Neural progenitor cell (in vitro differentiated cells): ENCODE results near the gene ZNF550.

Experiments used
- CTCF ChIP-seq: fragments of 200-600 bp; sonication (generic); IDR thresholded peaks from 2 replicates; pipeline ENCODE4 v1.5.1; 2017; ENCODE audit warnings: antibody characterized with exemption, mild to moderate bottlenecking
- EZH2 ChIP-seq: fragments of 200-600 bp; sonication (generic); IDR thresholded peaks from 2 replicates; pipeline ENCODE4 v1.6.1; 2017; ENCODE audit warnings: antibody characterized with exemption, mild to moderate bottlenecking, moderate library complexity
- EZH2phosphoT487 ChIP-seq: fragments of 200-600 bp; sonication (generic); IDR thresholded peaks from 2 replicates; pipeline ENCODE4 v1.6.1; 2017; ENCODE audit warnings: antibody characterized with exemption

- TF ChIP-seq CTCF (no peak), EZH2phosphoT487 (no peak), EZH2 (no peak)
Measured at GRCh38 chr19:57587529-57587928, 27.9 kb upstream of the ZNF550 start.
